Gastrocnemius medialis (tissue), 4 donors: ENCODE results near the gene DRC7.

Source experiments
- CTCF ChIP-seq, 5 experiments: fragments of 450-650 bp in 3 of 5; fragments of 200-600 bp in 2 of 5; sonication (generic) in 2 of 5; IDR thresholded peaks in 4 of 5; conservative IDR thresholded peaks in 1 of 5; 1 replicate in 4 of 5; 2 replicates in 1 of 5; pipeline ENCODE4 v1.5.1; 2016 to 2019; ENCODE audit warnings: antibody characterized with exemption in 5 of 5, mild to moderate bottlenecking in 3 of 5, moderate library complexity in 3 of 5
- POLR2A ChIP-seq, 2 donors: fragments of 450-650 bp; IDR thresholded peaks; one replicate each; pipeline ENCODE4 v1.6.1; 2017; ENCODE audit warnings: antibody characterized with exemption in 2 of 2, mild to moderate bottlenecking in 2 of 2, moderate library complexity in 2 of 2

DNA sequence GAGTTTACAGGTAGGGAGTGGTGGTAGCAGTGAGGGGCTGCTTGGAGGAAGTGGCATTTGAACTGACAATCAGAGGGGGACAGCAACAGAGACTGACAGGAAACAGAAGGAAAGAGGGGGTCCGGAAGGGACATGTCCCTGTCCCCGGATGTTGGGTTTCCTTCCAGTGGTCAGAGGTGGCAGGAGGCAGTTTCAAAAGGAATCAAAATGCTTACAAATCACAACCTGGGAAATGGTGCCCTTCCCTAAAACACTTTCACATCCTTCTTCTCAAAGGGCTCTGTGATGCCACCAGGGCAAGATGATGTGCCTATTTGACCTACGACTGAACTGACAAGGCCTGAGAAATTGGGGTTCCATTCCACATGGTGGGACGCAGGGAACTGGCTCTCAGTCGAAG, 46.5 kb upstream of the DRC7 start:
- TF ChIP-seq CTCF (IDR thresholded peaks at IDR 0.05 in 4 of 5, conservative IDR thresholded peaks at IDR 0.05 in 1 of 5), result no peak
- no peak for TF ChIP-seq POLR2A (IDR thresholded peaks at IDR 0.05)
